K562 (cell line): ENCODE measurements around the gene MRPL42. TPM values are rescaled to one million over a fixed set of nuclear protein-coding genes. Genes with fewer than 3 reads are reported as not detected.

Source experiments
- ATAC-seq: fragments of 200-7000 bp; cut with Tn5 transposase; 3 replicates; pipeline ENCODE4 v1.9.1; 2020; ENCODE audit warnings: moderate library complexity
- BruUV-seq: library from RNA; stranded (reverse); fragments of 400-500 nt; replicated peaks from 2 replicates; lab custom pipeline; 2021; lab: Mats Ljungman, UMichigan
- CTCF ChIA-PET: fragments of 300-600 bp; formaldehyde crosslinking; extraction: SDS; loops from one replicate; lab custom pipeline; 2021; ENCODE audit warnings: low intra/inter-chr PET ratio; lab: Yijun Ruan, JAX
- POLR2A ChIA-PET: fragments of 300-600, 350-650 bp; sonication (Branson Sonifier 250); formaldehyde crosslinking; extraction: SDS; loops from one replicate; lab custom pipeline; 2021; ENCODE audit warnings: antibody characterized with exemption, inconsistent platforms; lab: Yijun Ruan, JAX
- DNase-seq, 4 experiments: peaks; one replicate each; pipeline versions ENCODE4 v3.0.0 to v3.0.0-alpha.2; 2011 to 2018; ENCODE audit warnings: low spot score in 3 of 4, mixed read lengths in 3 of 4; ENCODE audit errors: extremely low read depth in 1 of 4
- FAIRE-seq: peaks from 2 replicates; lab custom pipeline; 2011; peaks lifted over from hg19 to GRCh38; lab: Jason Lieb, UNC
- H2AFZ ChIP-seq: 2 replicates; pipeline ENCODE4 v1.6.0; 2011; ENCODE audit warnings: low read depth, low read length, control low read depth, inconsistent platforms
- H3K27ac ChIP-seq: fragments of 200-600 bp; 3 replicates; pipeline ENCODE4 v1.8.0; 2011; ENCODE audit warnings: low read depth, mild to moderate bottlenecking, control low read depth, inconsistent platforms, low read length, moderate library complexity, mixed read lengths; ENCODE audit errors: extremely low read depth
- H3K27me3 ChIP-seq, 2 experiments: fragments of 300-600 bp in 1 of 2; 2 replicates in 1 of 2; 3 replicates in 1 of 2; pipeline versions ENCODE4 v1.6.0 to v1.8.0; 2011; ENCODE audit warnings: inconsistent platforms in 2 of 2, low read length in 2 of 2, mild to moderate bottlenecking in 1 of 2, mixed read lengths in 1 of 2, moderate library complexity in 1 of 2; ENCODE audit not compliant: control insufficient read depth in 2 of 2, insufficient read depth in 2 of 2
- H3K36me3 ChIP-seq: fragments of 300-600 bp; 3 replicates; pipeline ENCODE4 v1.8.0; 2011; ENCODE audit warnings: mild to moderate bottlenecking, low read length, inconsistent platforms; ENCODE audit not compliant: control insufficient read depth, insufficient read depth
- H3K4me1 ChIP-seq, 2 experiments: fragments of 200-600 bp in 1 of 2; replicated peaks in 1 of 2; 2 replicates in 1 of 2; 3 replicates in 1 of 2; pipeline versions ENCODE4 v1.5.1 to v1.8.0; 2011; ENCODE audit warnings: inconsistent platforms in 2 of 2, low read length in 2 of 2, mild to moderate bottlenecking in 1 of 2, mixed read lengths in 1 of 2, moderate library complexity in 1 of 2; ENCODE audit not compliant: control insufficient read depth in 2 of 2, insufficient read depth in 2 of 2
- H3K4me2 ChIP-seq: 2 replicates; pipeline ENCODE4 v1.6.1; 2011; ENCODE audit warnings: low read length, control low read depth, inconsistent platforms, mixed read lengths; ENCODE audit not compliant: insufficient read depth
- H3K4me3 ChIP-seq: fragments of 200-600 bp; sonication (generic), shearing (Covaris generic); 2 replicates; pipeline ENCODE4 v1.5.1; 2016; ENCODE audit warnings: control low read depth, inconsistent platforms
- H3K79me2 ChIP-seq: fragments of 200-600 bp; 3 replicates; pipeline ENCODE4 v1.8.0; 2011; ENCODE audit warnings: low read length, inconsistent platforms; ENCODE audit not compliant: control insufficient read depth, insufficient read depth
- H3K9ac ChIP-seq, 2 experiments: 2 replicates each; pipeline versions ENCODE4 v1.6.0 to v1.6.1; 2011; ENCODE audit warnings: low read depth in 2 of 2, low read length in 2 of 2, control low read depth in 1 of 2, inconsistent platforms in 1 of 2, mild to moderate bottlenecking in 1 of 2, mixed read lengths in 1 of 2; ENCODE audit not compliant: insufficient read depth in 1 of 2
- H3K9me1 ChIP-seq: one replicate; pipeline ENCODE4 v1.6.0; 2011; ENCODE audit warnings: inconsistent platforms, mild to moderate bottlenecking, low read length, moderate library complexity; ENCODE audit not compliant: control insufficient read depth, insufficient read depth
- H3K9me3 ChIP-seq: replicated peaks from 2 replicates; pipeline ENCODE4 v1.5.1; 2011; ENCODE audit warnings: low read depth, low read length, inconsistent platforms; ENCODE audit not compliant: control insufficient read depth, insufficient read depth
- H4K20me1 ChIP-seq: replicated peaks from 2 replicates; pipeline ENCODE4 v1.6.1; 2011; ENCODE audit warnings: low read length, inconsistent platforms, mixed read lengths; ENCODE audit not compliant: control insufficient read depth, insufficient read depth
- CTCF ChIP-seq, 3 experiments: IDR thresholded peaks in 2 of 3; conservative IDR thresholded peaks in 1 of 3; 2 replicates each; pipeline ENCODE4 v1.5.1; 2011 to 2012; ENCODE audit warnings: low read length in 3 of 3, mild to moderate bottlenecking in 3 of 3, control low read depth in 2 of 3, improper control_type of control experiment in 1 of 3, inconsistent platforms in 1 of 3, low read depth in 1 of 3, mixed read lengths in 1 of 3, moderate library complexity in 1 of 3; ENCODE audit not compliant: insufficient read depth in 2 of 3
- DMBX1 ChIP-seq: fragments of 250-450 bp; sonication (Bioruptor Pico); IDR thresholded peaks from 2 replicates; pipeline ENCODE4 v1.8.0; 2022; ENCODE audit warnings: inconsistent platforms, mild to moderate bottlenecking, moderate library complexity, borderline replicate concordance
- EHMT2 ChIP-seq: fragments of 450-650 bp; IDR thresholded peaks from 2 replicates; pipeline ENCODE4 v1.6.1; 2018; ENCODE audit warnings: antibody characterized with exemption
- ELF1 ChIP-seq: fragments of 200-800 bp; sonication (Bioruptor generic); IDR thresholded peaks from 2 replicates; pipeline ENCODE4 v1.6.1; 2016; ENCODE audit warnings: missing genetic modification characterization, missing compliant biosample characterization
- KHSRP ChIP-seq: fragments of 450-650 bp; IDR thresholded peaks from 2 replicates; pipeline ENCODE4 v1.6.1; 2017
- NUFIP1 ChIP-seq: fragments of 450-650 bp; IDR thresholded peaks from 2 replicates; pipeline ENCODE4 v1.6.1; 2018; ENCODE audit not compliant: partially characterized antibody
- PURB ChIP-seq: sonication (generic); formaldehyde crosslinking; IDR thresholded peaks from 2 replicates; pipeline ENCODE4 v1.9.0; 2021; ENCODE audit warnings: low read depth, mild to moderate bottlenecking, missing genetic modification reagents
- RAD21 ChIP-seq, 2 experiments: fragments of 250-450 bp in 1 of 2; fragments of 450-650 bp in 1 of 2; sonication (Bioruptor Pico) in 1 of 2; formaldehyde crosslinking in 1 of 2; IDR thresholded peaks in 1 of 2; conservative IDR thresholded peaks in 1 of 2; 2 replicates each; pipeline versions ENCODE4 v1.4.0 to v1.8.0; 2020 to 2022; ENCODE audit warnings: mild to moderate bottlenecking in 2 of 2, moderate library complexity in 1 of 2
- RB1 ChIP-seq: fragments of 450-650 bp; IDR thresholded peaks from 2 replicates; pipeline ENCODE4 v1.6.1; 2017; ENCODE audit warnings: low read depth, mild to moderate bottlenecking
- SMC3 ChIP-seq: conservative IDR thresholded peaks from 2 replicates; pipeline ENCODE4 v1.6.1; 2011; ENCODE audit warnings: low read depth, low read length, improper control_type of control experiment; ENCODE audit not compliant: insufficient read depth
- SOX6 ChIP-seq: fragments of 450-650 bp; IDR thresholded peaks from 2 replicates; pipeline ENCODE4 v1.6.1; 2014; ENCODE audit warnings: mild to moderate bottlenecking
- SPI1 ChIP-seq: IDR thresholded peaks from 2 replicates; pipeline ENCODE4 v1.6.1; 2011; ENCODE audit warnings: low read depth, low read length, control low read depth, borderline replicate concordance
- TSC22D4 ChIP-seq: fragments of 450-650 bp; IDR thresholded peaks from 2 replicates; pipeline ENCODE4 v1.6.1; 2016; ENCODE audit warnings: missing genetic modification characterization, missing biosample characterization, control low read depth
- ZBED1 ChIP-seq: IDR thresholded peaks from 2 replicates; pipeline ENCODE4 v1.6.1; 2014
- ZNF143 ChIP-seq: sonication (generic); formaldehyde crosslinking; IDR thresholded peaks from 2 replicates; pipeline ENCODE4 v1.9.0; 2022; ENCODE audit warnings: mild to moderate bottlenecking, missing genetic modification reagents
- ZNF277 ChIP-seq: fragments of 250-450 bp; sonication (Bioruptor Pico); IDR thresholded peaks from 2 replicates; pipeline ENCODE4 v1.8.0; 2022; ENCODE audit warnings: inconsistent platforms, mild to moderate bottlenecking, moderate library complexity, borderline replicate concordance
- ZNF445 ChIP-seq: fragments of 250-450 bp; sonication (Bioruptor Pico); IDR thresholded peaks from 2 replicates; pipeline ENCODE4 v1.4.0; 2020; ENCODE audit warnings: low read depth, mild to moderate bottlenecking, moderate library complexity
- ZNF584 ChIP-seq: fragments of 200-800 bp; sonication (Bioruptor generic); IDR thresholded peaks from 2 replicates; pipeline ENCODE4 v1.6.1; 2016; ENCODE audit warnings: low read depth, mild to moderate bottlenecking, missing genetic modification characterization, missing compliant biosample characterization
- WGBS: fragments of 100-300 bp; shearing (Covaris generic); methylation state at CpG from one replicate; pipeline ENCODE4 v1.1.6; 2016; ENCODE audit warnings: low coverage, mixed read lengths; ENCODE audit not compliant: insufficient coverage; ENCODE audit errors: missing lambda C conversion rate; 5-methylcytosine and 5-hydroxymethylcytosine counted together
- in situ Hi-C: fragments of 300-500 bp; cut with MboI; formaldehyde crosslinking; loops from 4 replicates; pipeline ENCODE4 v1.15.0; 2018; ENCODE audit warnings: inconsistent platforms, mixed read lengths
- intact Hi-C: fragments of 100-400 bp; cut with micrococcal nuclease; formaldehyde crosslinking; loops from 2 replicates; pipeline ENCODE4 v1.14.2; 2022
- polyA plus RNA-seq, 8 experiments: library from polyadenylated mRNA; depleted of rRNA in 4 of 8; stranded (reverse) in 5 of 8; unstranded in 3 of 8; fragments of >200 nt; fragmentation: Nextera tagmentation in 2 of 8; fragmentation: Illumina TruSeq in 1 of 8; extraction: Ambion mirVana in 2 of 8; extraction: Trizol in 1 of 8; gene quantifications; 2 replicates each; pipeline versions ENCODE4 v1.2.1 to v1.2.3, GENCODE V29; 2011 to 2014; ENCODE audit warnings: inconsistent platforms in 1 of 8, missing spikeins in 1 of 8
- total RNA-seq, 7 experiments: library from RNA; depleted of rRNA in 6 of 7; stranded (reverse); fragments of >200 nt in 6 of 7; fragmentation: Illumina TruSeq in 2 of 7; extraction: Trizol in 2 of 7; gene quantifications; 2 replicates each; pipeline versions ENCODE4 v1.2.1 to v1.2.3, GENCODE V29; 2011 to 2021; ENCODE audit warnings: low replicate concordance in 1 of 7
- TF ChIP-seq, protein P1 (sequence below): sonication (generic); formaldehyde crosslinking; IDR thresholded peaks from 2 replicates; pipeline ENCODE4 v1.4.0; 2020; ENCODE audit warnings: mild to moderate bottlenecking, missing genetic modification reagents

Gene MRPL42
- total and polyA plus RNA-seq, 9 of the 15 experiments (the other 6 are each of a cell fraction or from before 2014, with no cell fraction given): 104 to 806 (median 218) TPM

DNA sequence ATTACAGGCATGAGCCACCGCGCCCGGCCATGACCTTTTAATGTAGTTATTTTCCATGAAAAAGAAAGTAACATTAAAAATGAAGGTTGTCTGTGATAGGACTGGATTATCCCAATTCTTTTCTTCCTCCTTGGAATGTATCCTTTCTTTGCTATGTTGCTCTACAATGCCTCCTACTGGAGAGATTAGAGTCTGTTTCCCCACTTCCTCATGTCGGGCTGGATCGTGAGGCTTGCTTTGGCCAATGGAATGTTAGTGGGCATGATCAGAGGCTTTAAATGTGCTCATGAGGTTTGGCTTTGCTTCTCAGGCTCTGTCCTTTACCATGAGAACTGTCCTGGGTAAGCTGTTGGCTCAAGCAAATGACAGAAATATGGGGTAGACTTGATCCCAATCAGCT is 70.5 kb downstream of the MRPL42 start:
- intact Hi-C loops: no loop called here
- FAIRE-seq (peak; percentile 51), DNase-seq (peak in 3 of 4 experiments; percentile 18 to 32 (median 28))
- no peaks in the 10 kb centered on the region for H3K9me1 ChIP-seq
- H3K36me3 ChIP-seq: no peaks in the 10 kb centered on the region
- no TSS peak for BruUV-seq
- CTCF ChIA-PET: no interaction called here
- no peak for TF ChIP-seq ZNF445
- no peak for TF ChIP-seq ZNF584 (CRISPR knock-in tag)
- 0 out of 2 replicates have a peak, but pooled peaks have one; percentile 15 for TF ChIP-seq ELF1 (tag)
- peak; percentile 86 for TF ChIP-seq SPI1
- no peak for TF ChIP-seq SOX6
- TF ChIP-seq NUFIP1: no peak
- TF ChIP-seq SMC3: 0 out of 2 replicates have a peak, but pooled peaks have one; percentile 10
- TF ChIP-seq PURB (CRISPR knock-in tag): no peak
- TF ChIP-seq ZBED1: no peak
- TF ChIP-seq DMBX1 (CRISPR knock-in tag): no peak
- TF ChIP-seq RAD21 (CRISPR knock-in tag; conservative IDR thresholded peaks at IDR 0.05 in 1 of 2, IDR thresholded peaks at IDR 0.05 in 1 of 2): peak in 1 of 2 experiments; percentile 43; a peak in 1 of 4 replicates
- no peak for TF ChIP-seq RB1
- TF ChIP-seq EHMT2: peak; percentile 35; the same call in 1 of the 2 replicates
- no peak for TF ChIP-seq ZNF143 (CRISPR knock-in tag)
- TF ChIP-seq TSC22D4 (tag): no peak
- TF ChIP-seq ZNF277 (CRISPR knock-in tag): no peak
- TF ChIP-seq KHSRP: no peak
- TF ChIP-seq, protein P1, sequence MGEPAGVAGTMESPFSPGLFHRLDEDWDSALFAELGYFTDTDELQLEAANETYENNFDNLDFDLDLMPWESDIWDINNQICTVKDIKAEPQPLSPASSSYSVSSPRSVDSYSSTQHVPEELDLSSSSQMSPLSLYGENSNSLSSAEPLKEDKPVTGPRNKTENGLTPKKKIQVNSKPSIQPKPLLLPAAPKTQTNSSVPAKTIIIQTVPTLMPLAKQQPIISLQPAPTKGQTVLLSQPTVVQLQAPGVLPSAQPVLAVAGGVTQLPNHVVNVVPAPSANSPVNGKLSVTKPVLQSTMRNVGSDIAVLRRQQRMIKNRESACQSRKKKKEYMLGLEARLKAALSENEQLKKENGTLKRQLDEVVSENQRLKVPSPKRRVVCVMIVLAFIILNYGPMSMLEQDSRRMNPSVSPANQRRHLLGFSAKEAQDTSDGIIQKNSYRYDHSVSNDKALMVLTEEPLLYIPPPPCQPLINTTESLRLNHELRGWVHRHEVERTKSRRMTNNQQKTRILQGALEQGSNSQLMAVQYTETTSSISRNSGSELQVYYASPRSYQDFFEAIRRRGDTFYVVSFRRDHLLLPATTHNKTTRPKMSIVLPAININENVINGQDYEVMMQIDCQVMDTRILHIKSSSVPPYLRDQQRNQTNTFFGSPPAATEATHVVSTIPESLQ (CRISPR knock-in tag): no peak
- peak; percentile 37 to 63 (median 46) for TF ChIP-seq CTCF (IDR thresholded peaks at IDR 0.05 in 2 of 3, conservative IDR thresholded peaks at IDR 0.05 in 1 of 3; ENCODE audit: insufficient read depth in 2 of 3, low read depth in 1 of 3, low read length in 3 of 3)
- TF ChIP-seq, all 486 proteins: peak for 6
- Histone ChIP-seq H3K79me2 (no peaks in the 10 kb centered on the region), H3K27ac (no peak overlapping the region), H3K9ac (no peak overlapping the region), H4K20me1 (no peaks in the 10 kb centered on the region), H3K4me3 (no peak overlapping the region), H3K4me1 (no peaks in the 10 kb centered on the region; a peak in 2 of 5 replicates), H3K4me2 (no peak overlapping the region), H3K27me3 (no peaks in the 10 kb centered on the region), H3K9me3 (no peaks in the 10 kb centered on the region), H2AFZ (no peak overlapping the region)
- POLR2A ChIA-PET: interaction anchor here (1.1 kb wide), 1 partner anchor 10 kb away, joined by 3 read pairs; no protein-coding TSS in a partner anchor
- peak; percentile 63 for ATAC-seq
- 50% methylated on average over 5 of the region's 5 CpGs for WGBS
- in situ Hi-C loops: loop anchor here (25.0 kb wide), 1 partner anchor 1000 kb away; no protein-coding TSS in a partner anchor
